CD4-positive, CD25-positive, alpha-beta regulatory T cell (primary cell): Measurements from ENCODE around the gene C16orf89. TPM values are rescaled to one million over a fixed set of nuclear protein-coding genes. Genes with fewer than 3 reads are reported as not detected.

Experiments used
- ATAC-seq, 2 donors: fragments of 150-1000 bp; cut with Tn5 transposase; one replicate each; pipeline ENCODE4 v1.10.0; 2021; ENCODE audit warnings: low read depth in 2 of 2, moderate number of reproducible peaks in 2 of 2, moderate library complexity in 1 of 2
- DNase-seq, 3 donors: peaks; one replicate each; pipeline versions ENCODE4 v3.0.0 to v3.0.0-alpha.2; 2012 to 2022; ENCODE audit warnings: mixed read lengths in 1 of 3
- H3K27ac ChIP-seq: one replicate; pipeline ENCODE4 v1.7.0; 2013; ENCODE audit warnings: mild to moderate bottlenecking, low read length; ENCODE audit not compliant: insufficient read depth, poor library complexity, severe bottlenecking
- H3K27me3 ChIP-seq: one replicate; pipeline ENCODE4 v1.7.0; 2013; ENCODE audit warnings: low read length; ENCODE audit not compliant: control insufficient read depth, insufficient read depth
- H3K36me3 ChIP-seq: one replicate; pipeline ENCODE4 v1.7.0; 2013; ENCODE audit warnings: mild to moderate bottlenecking, low read length, moderate library complexity; ENCODE audit not compliant: control insufficient read depth, insufficient read depth
- H3K4me1 ChIP-seq: 2 replicates; pipeline ENCODE4 v1.7.0; 2013; ENCODE audit warnings: mild to moderate bottlenecking, low read length; ENCODE audit not compliant: insufficient read depth, control insufficient read depth, poor library complexity, severe bottlenecking
- H3K4me3 ChIP-seq: one replicate; pipeline ENCODE4 v1.7.0; 2013; ENCODE audit warnings: low read depth, mild to moderate bottlenecking, low read length, moderate library complexity
- H3K9me3 ChIP-seq, 2 experiments: 1 replicate in 1 of 2; 2 replicates in 1 of 2; pipeline ENCODE4 v1.7.0; 2013; ENCODE audit warnings: low read length in 2 of 2, mild to moderate bottlenecking in 1 of 2, moderate library complexity in 1 of 2; ENCODE audit not compliant: control insufficient read depth in 2 of 2
- H3K27ac Mint-ChIP-seq, 3 donors: one replicate each; pipeline ENCODE4 v1.8.0; 2020 to 2022; ENCODE audit warnings: mild to moderate bottlenecking in 3 of 3, mixed read lengths in 3 of 3, moderate library complexity in 2 of 3
- H3K27me3 Mint-ChIP-seq: one replicate; pipeline ENCODE4 v1.8.0; 2022; ENCODE audit warnings: mild to moderate bottlenecking, mixed read lengths
- H3K36me3 Mint-ChIP-seq: one replicate; pipeline ENCODE4 v1.8.0; 2020; ENCODE audit warnings: mixed read lengths
- H3K4me1 Mint-ChIP-seq, 4 donors: one replicate each; pipeline ENCODE4 v1.8.0; 2020 to 2022; ENCODE audit warnings: mixed read lengths in 4 of 4, mild to moderate bottlenecking in 1 of 4
- H3K4me3 Mint-ChIP-seq, 4 donors: one replicate each; pipeline ENCODE4 v1.8.0; 2020 to 2022; ENCODE audit warnings: mild to moderate bottlenecking in 4 of 4, mixed read lengths in 4 of 4, moderate library complexity in 3 of 4
- H3K9me3 Mint-ChIP-seq, 7 donors: one replicate each; pipeline ENCODE4 v1.8.0; 2020 to 2022; ENCODE audit warnings: mixed read lengths in 7 of 7, mild to moderate bottlenecking in 3 of 7, moderate library complexity in 2 of 7
- polyA plus RNA-seq, 4 donors: library from polyadenylated mRNA; unstranded; fragments of 300-500 nt; fragmentation: Illumina TruSeq; gene quantifications; one replicate each; pipeline ENCODE4 v1.2.3, GENCODE V29; 2021
- total RNA-seq: library from RNA; stranded (reverse); gene quantifications from one replicate; pipeline ENCODE4 v1.2.3, GENCODE V29; 2022

The C16orf89 gene
- total and polyA plus RNA-seq, 5 donors from 2014 or later: not detected

DNA sequence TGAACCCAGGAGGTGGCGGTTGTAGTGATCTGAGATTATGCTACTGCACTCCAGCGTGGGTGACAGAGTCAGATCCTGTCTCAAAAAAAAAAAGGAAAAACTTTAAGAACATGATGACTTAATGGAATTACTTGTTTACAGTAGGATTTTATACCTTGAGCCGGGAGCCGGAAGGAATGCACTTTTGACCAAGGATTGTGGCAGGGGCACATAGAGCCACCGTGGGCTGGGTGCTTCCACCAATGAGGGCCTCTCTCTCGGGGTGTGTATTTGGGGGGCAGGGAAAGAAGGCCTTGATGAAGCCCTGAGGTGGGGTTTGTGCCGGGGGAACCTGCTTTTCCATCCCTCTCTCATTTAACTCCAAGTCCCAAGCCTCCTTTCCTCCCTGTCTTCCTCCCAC lies 25.3 kb downstream of the C16orf89 start:
- Histone ChIP-seq H3K27ac (no peak overlapping the region), H3K4me3 (no peak overlapping the region), H3K27me3 (no peaks in the 10 kb centered on the region), H3K4me1 (no peaks in the 10 kb centered on the region), H3K9me3 (no peaks in the 10 kb centered on the region), H3K36me3 (no peaks in the 10 kb centered on the region)
- no peak for ATAC-seq
- Mint-ChIP-seq H3K4me1 (peaks cover 0 to 5% (median 0%) of the 10 kb centered on the region in 4 donors), H3K36me3 (peaks cover 3% of the 10 kb centered on the region), H3K4me3 (peak overlapping the region in 1 of 4 donors; percentile 54), H3K27ac (no peak overlapping the region), H3K9me3 (no peaks in the 10 kb centered on the region), H3K27me3 (peaks cover 6% of the 10 kb centered on the region)
- DNase-seq: no peak

- ATAC-seq (no peak), DNase-seq (no peak)
- no peaks in the 10 kb centered on the region for H3K27me3 ChIP-seq
- no peaks in the 10 kb centered on the region for H3K9me3 ChIP-seq
- H3K4me3 ChIP-seq: no peak overlapping the region
- no peaks in the 10 kb centered on the region for H3K36me3 ChIP-seq
- Mint-ChIP-seq H3K27ac (no peak overlapping the region), H3K27me3 (peaks cover 6% of the 10 kb centered on the region), H3K4me1 (peaks cover 8 to 27% (median 19%) of the 10 kb centered on the region in 4 donors), H3K36me3 (peaks cover 6% of the 10 kb centered on the region), H3K4me3 (peak overlapping the region in 2 of 4 donors; percentile 1 to 49), H3K9me3 (no peaks in the 10 kb centered on the region)
- H3K4me1 ChIP-seq: peaks cover 20% of the 10 kb centered on the region
- no peak overlapping the region for H3K27ac ChIP-seq
Observed at GRCh38 chr16:5036228-5037156, 29.3 kb downstream of the C16orf89 start.

DNA sequence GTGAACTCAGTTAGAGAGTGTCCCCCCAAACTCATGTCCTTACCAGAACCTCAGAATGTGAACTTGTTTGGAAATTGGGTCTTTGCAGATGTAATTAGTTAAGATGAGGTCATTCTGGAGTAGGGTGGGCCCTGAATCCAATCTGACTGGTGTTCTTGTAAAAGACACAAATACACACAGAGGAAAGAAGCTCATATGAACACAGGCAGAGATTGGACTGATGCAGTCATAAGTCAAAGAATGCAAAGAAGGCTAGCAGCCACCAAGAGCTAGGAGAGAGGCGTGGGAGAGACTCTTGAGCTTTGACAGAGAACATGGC lies 29.9 kb downstream of the C16orf89 start:
- H3K4me1 ChIP-seq: peaks cover 20% of the 10 kb centered on the region
- ATAC-seq (no peak), DNase-seq (no peak)
- H3K27ac ChIP-seq: no peak overlapping the region
- H3K4me1 Mint-ChIP-seq: peaks cover 8 to 29% (median 19%) of the 10 kb centered on the region in 4 donors
- H3K36me3 ChIP-seq: no peaks in the 10 kb centered on the region
- no peaks in the 10 kb centered on the region for H3K9me3 ChIP-seq
- peaks cover 3% of the 10 kb centered on the region for H3K27me3 Mint-ChIP-seq
- no peak overlapping the region for H3K4me3 ChIP-seq
- no peaks in the 10 kb centered on the region for H3K27me3 ChIP-seq
- H3K36me3 Mint-ChIP-seq: peaks cover 10% of the 10 kb centered on the region
- peak overlapping the region in 1 of 3 donors; percentile 45 for H3K27ac Mint-ChIP-seq
- H3K4me3 Mint-ChIP-seq: peak overlapping the region in 2 of 4 donors; percentile 1 to 49
- H3K9me3 Mint-ChIP-seq: no peaks in the 10 kb centered on the region

DNA sequence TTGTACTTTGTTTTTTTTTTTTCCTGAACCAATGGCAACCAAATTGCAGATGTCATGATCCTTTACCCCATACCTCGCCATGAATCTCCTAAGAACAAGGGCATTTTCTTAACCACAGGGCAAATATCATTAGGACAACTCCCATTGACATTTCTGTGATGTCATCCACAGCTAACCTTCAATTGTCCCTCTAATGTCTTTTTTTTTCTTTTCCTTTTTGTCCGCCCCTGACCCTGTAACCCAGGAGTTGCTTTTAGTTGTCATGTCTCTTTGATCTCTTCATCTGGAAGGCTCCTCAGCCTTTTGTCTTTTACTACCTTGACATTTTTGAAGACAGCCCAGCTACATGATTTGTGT lies 31.6 kb downstream of the C16orf89 start:
- no peaks in the 10 kb centered on the region for H3K27me3 ChIP-seq
- H3K4me1 ChIP-seq: peaks cover 20% of the 10 kb centered on the region
- DNase-seq (no peak), ATAC-seq (no peak)
- H3K4me1 Mint-ChIP-seq: peaks cover 8 to 29% (median 19%) of the 10 kb centered on the region in 4 donors
- H3K4me3 ChIP-seq: peak overlapping the region; percentile 87
- H3K27ac Mint-ChIP-seq: peak overlapping the region; percentile 88 to 94 (median 92)
- peaks cover 10% of the 10 kb centered on the region for H3K36me3 Mint-ChIP-seq
- H3K9me3 Mint-ChIP-seq: no peaks in the 10 kb centered on the region
- H3K36me3 ChIP-seq: peaks cover 4% of the 10 kb centered on the region
- H3K27me3 Mint-ChIP-seq: no peaks in the 10 kb centered on the region
- no peaks in the 10 kb centered on the region for H3K9me3 ChIP-seq
- peak overlapping the region; percentile 86 to 93 (median 90) for H3K4me3 Mint-ChIP-seq
- peak overlapping the region; percentile 69 for H3K27ac ChIP-seq

GRCh38 chr16:5033256-5034166 lies 32.2 kb downstream of the C16orf89 start, which contains the start of gene NAGPA:
Gene NAGPA (minus strand): TSS chr16:5033935. CDS start chr16:5033914, 21 bp downstream.
- H3K27ac Mint-ChIP-seq: peak within 1 kb of the TSS; percentile 88 to 94 (median 92)
- Histone ChIP-seq H3K4me3 (peak within 1 kb of the TSS; percentile 87), H3K27ac (peak within 1 kb of the TSS; percentile 69), H3K36me3 (peaks cover 4% of the 10 kb centered on the region), H3K4me1 (peaks cover 20% of the 10 kb centered on the region), H3K27me3 (no peaks in the 10 kb centered on the region), H3K9me3 (no peaks in the 10 kb centered on the region)
- DNase-seq (peak; percentile 74 to 89 (median 87)), ATAC-seq (peak; percentile 87 to 92)
- H3K9me3 Mint-ChIP-seq: no peaks in the 10 kb centered on the region
- H3K4me3 Mint-ChIP-seq: peak within 1 kb of the TSS; percentile 86 to 93 (median 90)
- H3K36me3 Mint-ChIP-seq: peaks cover 7% of the 10 kb centered on the region
- H3K4me1 Mint-ChIP-seq: peaks cover 8 to 29% (median 19%) of the 10 kb centered on the region in 4 donors
- no peaks in the 10 kb centered on the region for H3K27me3 Mint-ChIP-seq

GRCh38 chr16:5032748-5033167 lies 33.0 kb downstream of the C16orf89 start:
- Histone ChIP-seq H3K4me1 (peaks cover 20% of the 10 kb centered on the region), H3K9me3 (no peaks in the 10 kb centered on the region), H3K36me3 (peaks cover 4% of the 10 kb centered on the region), H3K27me3 (no peaks in the 10 kb centered on the region), H3K4me3 (peak overlapping the region; percentile 44), H3K27ac (no peak overlapping the region)
- Mint-ChIP-seq H3K4me3 (peak overlapping the region; percentile 81 to 87 (median 84)), H3K36me3 (peaks cover 6% of the 10 kb centered on the region), H3K27ac (peak overlapping the region; percentile 38 to 83 (median 66)), H3K27me3 (no peaks in the 10 kb centered on the region), H3K9me3 (no peaks in the 10 kb centered on the region), H3K4me1 (peaks cover 8 to 29% (median 19%) of the 10 kb centered on the region in 4 donors)
- ATAC-seq (no peak), DNase-seq (no peak)

DNA sequence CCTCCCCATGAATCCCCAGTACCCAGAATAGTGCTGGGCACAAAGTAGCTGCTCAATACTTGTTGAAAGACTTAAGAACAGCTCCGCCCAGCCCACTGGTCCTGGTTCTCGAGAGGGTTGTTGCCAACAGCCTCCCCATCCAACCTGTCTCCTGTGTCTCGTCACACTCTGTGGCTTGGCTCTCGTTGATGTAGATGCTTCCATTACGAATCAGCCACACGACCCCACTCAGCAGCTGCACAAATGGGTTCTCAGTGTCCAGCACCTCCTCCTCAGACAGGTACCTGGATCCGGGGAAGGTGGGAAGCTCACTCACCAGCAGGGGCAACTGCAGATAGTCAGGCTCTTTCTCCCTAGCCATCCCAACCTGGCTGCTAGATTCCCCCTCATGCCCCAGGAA lies 34.2 kb downstream of the C16orf89 start:
- Histone ChIP-seq H3K36me3 (peaks cover 4% of the 10 kb centered on the region), H3K27ac (no peak overlapping the region), H3K9me3 (no peaks in the 10 kb centered on the region), H3K27me3 (no peaks in the 10 kb centered on the region), H3K4me1 (peaks cover 20% of the 10 kb centered on the region), H3K4me3 (no peak overlapping the region)
- H3K27ac Mint-ChIP-seq: no peak overlapping the region
- H3K9me3 Mint-ChIP-seq: no peaks in the 10 kb centered on the region
- ATAC-seq (no peak), DNase-seq (no peak)
- no peaks in the 10 kb centered on the region for H3K27me3 Mint-ChIP-seq
- peaks cover 8 to 29% (median 19%) of the 10 kb centered on the region in 4 donors for H3K4me1 Mint-ChIP-seq
- H3K36me3 Mint-ChIP-seq: peaks cover 6% of the 10 kb centered on the region
- H3K4me3 Mint-ChIP-seq: peak overlapping the region; percentile 35 to 82 (median 76)
